Endothelial cell of umbilical vein (primary cell): ENCODE results near the gene ECEL1. TPM values are rescaled to one million over a fixed set of nuclear protein-coding genes. Genes with fewer than 3 reads are reported as not detected.

Source experiments
- BruUV-seq: library from RNA; stranded (reverse); fragments of 400-500 nt; replicated peaks from 2 replicates; lab custom pipeline; 2021; lab: Mats Ljungman, UMichigan
- CTCF ChIA-PET: fragments of 300-600, 350-600 bp; sonication (Branson Sonifier 250); formaldehyde crosslinking; loops from one replicate; lab custom pipeline; 2021; ENCODE audit warnings: antibody characterized with exemption, inconsistent platforms; lab: Charles Lee
- POLR2A ChIA-PET: fragments of 300-600, 350-600 bp; sonication (Branson Sonifier 250); formaldehyde crosslinking; loops from one replicate; lab custom pipeline; 2021; ENCODE audit warnings: antibody characterized with exemption, inconsistent platforms; lab: Charles Lee
- DNase-seq: peaks from one replicate; pipeline ENCODE4 v3.0.0-alpha.2; 2011; ENCODE audit warnings: low read depth, low spot score
- FAIRE-seq: peaks from 2 replicates; lab custom pipeline; 2011; peaks lifted over from hg19 to GRCh38; lab: Jason Lieb, UNC
- H2AFZ ChIP-seq: 2 replicates; pipeline ENCODE4 v1.6.0; 2012; ENCODE audit warnings: low read depth, low read length, control low read depth, inconsistent platforms
- H3K27ac ChIP-seq: 2 replicates; pipeline ENCODE4 v1.5.1; 2011; ENCODE audit warnings: low read depth, mild to moderate bottlenecking, control low read depth, low read length, moderate library complexity; ENCODE audit not compliant: insufficient read depth
- H3K27me3 ChIP-seq, 2 experiments: 2 replicates each; pipeline versions ENCODE4 v1.6.0 to v1.6.1; 2011; ENCODE audit warnings: low read length in 2 of 2, mixed read lengths in 1 of 2; ENCODE audit not compliant: control insufficient read depth in 2 of 2, insufficient read depth in 2 of 2
- H3K36me3 ChIP-seq, 2 experiments: 2 replicates in 1 of 2; 3 replicates in 1 of 2; pipeline ENCODE4 v1.5.1; 2011; ENCODE audit warnings: low read length in 2 of 2, mild to moderate bottlenecking in 1 of 2, moderate library complexity in 1 of 2; ENCODE audit not compliant: control insufficient read depth in 2 of 2, insufficient read depth in 2 of 2; ENCODE audit errors: extremely low read depth in 1 of 2
- H3K4me1 ChIP-seq: 3 replicates; pipeline ENCODE4 v1.5.1; 2011; ENCODE audit warnings: mild to moderate bottlenecking, low read length; ENCODE audit not compliant: control insufficient read depth, insufficient read depth; ENCODE audit errors: extremely low read depth
- H3K4me2 ChIP-seq: 2 replicates; pipeline ENCODE4 v1.6.1; 2011; ENCODE audit warnings: low read length, control low read depth, mixed read lengths; ENCODE audit not compliant: insufficient read depth
- H3K4me3 ChIP-seq, 3 experiments: fragments of 200-600 bp in 1 of 3; sonication (generic), shearing (Covaris generic) in 1 of 3; replicated peaks in 1 of 3; 2 replicates each; pipeline ENCODE4 v1.5.1; 2011 to 2016; ENCODE audit warnings: control low read depth in 3 of 3, low read length in 3 of 3, mild to moderate bottlenecking in 2 of 3, inconsistent platforms in 1 of 3, low read depth in 1 of 3, moderate library complexity in 1 of 3; ENCODE audit not compliant: insufficient read depth in 1 of 3
- H3K79me2 ChIP-seq: 2 replicates; pipeline ENCODE4 v1.6.0; 2012; ENCODE audit warnings: low read length, inconsistent platforms; ENCODE audit not compliant: control insufficient read depth, insufficient read depth
- H3K9ac ChIP-seq: replicated peaks from 2 replicates; pipeline ENCODE3; 2011; ENCODE audit warnings: low read length, control low read depth; ENCODE audit not compliant: insufficient read depth; ENCODE audit errors: extremely low read depth
- H3K9me1 ChIP-seq: replicated peaks from 3 replicates; pipeline ENCODE4 v1.6.0; 2011; ENCODE audit warnings: mild to moderate bottlenecking, low read length; ENCODE audit not compliant: control insufficient read depth, insufficient read depth; ENCODE audit errors: extremely low read depth
- H3K9me3 ChIP-seq: replicated peaks from 2 replicates; pipeline ENCODE4 v1.5.1; 2012; ENCODE audit warnings: low read length, inconsistent platforms; ENCODE audit not compliant: control insufficient read depth, insufficient read depth
- H4K20me1 ChIP-seq: replicated peaks from 2 replicates; pipeline ENCODE3; 2011; ENCODE audit warnings: mild to moderate bottlenecking, low read length; ENCODE audit not compliant: control insufficient read depth, insufficient read depth; ENCODE audit errors: extremely low read depth
- CTCF ChIP-seq, 2 donors: IDR thresholded peaks; 1 replicate in 1 of 2; 2 replicates in 1 of 2; pipeline ENCODE4 v1.5.1; 2011; ENCODE audit warnings: low read length in 2 of 2, mild to moderate bottlenecking in 2 of 2, moderate library complexity in 2 of 2, control low read depth in 1 of 2, inconsistent platforms in 1 of 2, low read depth in 1 of 2; ENCODE audit not compliant: insufficient read depth in 1 of 2; ENCODE audit errors: extremely low read depth in 1 of 2
- EZH2 ChIP-seq: IDR thresholded peaks from 2 replicates; pipeline ENCODE4 v1.6.1; 2012; ENCODE audit warnings: borderline replicate concordance, low read depth, mild to moderate bottlenecking, moderate library complexity, low read length, inconsistent platforms; ENCODE audit not compliant: severe bottlenecking
- FOS ChIP-seq: IDR thresholded peaks from 2 replicates; pipeline ENCODE4 v1.6.1; 2011; ENCODE audit warnings: mild to moderate bottlenecking, low read length, moderate library complexity, borderline replicate concordance; ENCODE audit not compliant: insufficient read depth
- GATA2 ChIP-seq: IDR thresholded peaks from 2 replicates; pipeline ENCODE4 v1.7.0; 2011; ENCODE audit warnings: low read depth, mild to moderate bottlenecking, moderate library complexity, mixed read lengths, low read length; ENCODE audit not compliant: insufficient read length, insufficient read depth
- JUN ChIP-seq: IDR thresholded peaks from 2 replicates; pipeline ENCODE4 v1.6.1; 2011; ENCODE audit warnings: borderline replicate concordance, low read depth; ENCODE audit not compliant: insufficient read length, insufficient read depth
- MYC ChIP-seq: IDR thresholded peaks from one replicate; pipeline ENCODE4 v1.6.1; 2011; ENCODE audit warnings: mild to moderate bottlenecking, low read depth, low read length
- POLR2A ChIP-seq: IDR thresholded peaks from 2 replicates; pipeline ENCODE4 v1.6.1; 2012; ENCODE audit warnings: low read depth, mild to moderate bottlenecking, control low read depth, low read length
- POLR2AphosphoS5 ChIP-seq: IDR thresholded peaks from 2 replicates; pipeline ENCODE4 v1.6.1; 2012; ENCODE audit warnings: low read depth, mild to moderate bottlenecking, control low read depth, low read length, moderate library complexity; ENCODE audit not compliant: insufficient read depth
- dilution Hi-C: fragments of 300-500 bp; cut with MboI; formaldehyde crosslinking; loops from one replicate; pipeline ENCODE4 v1.15.0; 2019; ENCODE audit warnings: low sequenced_read_pairs; ENCODE audit not compliant: extremely low pct_ligation_motif_present
- intact Hi-C: fragments of 100-400 bp; cut with micrococcal nuclease; formaldehyde crosslinking; loops from one replicate; pipeline ENCODE4 v1.10.0; 2022
- polyA plus RNA-seq, 4 experiments: library from polyadenylated mRNA; depleted of rRNA in 3 of 4; stranded (reverse) in 3 of 4; unstranded in 1 of 4; fragments of >200 nt; gene quantifications; 2 replicates each; pipeline versions ENCODE4 v1.2.1 to v1.2.3, GENCODE V29; 2011 to 2012; ENCODE audit warnings: missing spikeins in 1 of 4
- total RNA-seq: library from RNA; stranded (reverse); gene quantifications from 2 replicates; pipeline ENCODE4 v1.2.3, GENCODE V29; 2021
- TF ChIP-seq, protein P1 (sequence below): IDR thresholded peaks from 2 replicates; pipeline ENCODE4 v1.6.1; 2011; ENCODE audit not compliant: insufficient read depth, insufficient read length

The ECEL1 gene
- total and polyA plus RNA-seq, 2 donors (not counting 3 experiments of a cell fraction or from before 2014, with no cell fraction given) = not detected

DNA sequence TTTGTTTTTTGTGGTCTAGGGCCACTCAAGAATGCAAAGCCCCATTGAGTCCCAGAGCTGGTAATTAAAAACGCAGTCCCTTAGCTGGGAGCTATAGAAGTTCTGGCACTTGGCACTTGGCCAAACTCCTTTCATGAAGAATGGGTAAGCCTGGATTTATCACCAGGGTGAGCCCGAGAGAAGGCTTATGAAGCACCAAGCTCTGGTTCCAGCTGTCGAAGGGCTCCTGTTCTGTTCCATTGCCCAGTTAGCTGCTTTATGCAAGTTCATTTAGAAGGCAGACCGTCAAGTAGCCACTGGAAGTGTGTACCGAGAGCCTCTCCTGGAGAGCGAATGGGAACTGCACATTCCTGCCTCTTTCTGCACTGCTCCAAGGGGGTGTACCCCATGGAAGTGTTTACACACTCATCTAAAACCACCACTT lies 14.2 kb downstream of the ECEL1 start:
- Histone ChIP-seq H3K4me2 (no peak overlapping the region), H2AFZ (no peak overlapping the region), H3K9ac (no peak overlapping the region), H3K27ac (no peak overlapping the region), H3K9me1 (no peaks in the 10 kb centered on the region), H3K4me1 (no peaks in the 10 kb centered on the region), H3K79me2 (no peaks in the 10 kb centered on the region), H3K9me3 (no peaks in the 10 kb centered on the region), H4K20me1 (no peaks in the 10 kb centered on the region), H3K36me3 (no peaks in the 10 kb centered on the region), H3K27me3 (peaks cover 18 to 28% of the 10 kb centered on the region in 2 experiments), H3K4me3 (no peak overlapping the region)
- TF ChIP-seq CTCF (IDR thresholded peaks at IDR 0.05; ENCODE audit: extremely low read depth in 1 of 2, insufficient read depth in 1 of 2, low read depth in 1 of 2, low read length in 2 of 2) = no peak
- no peak for TF ChIP-seq FOS
- TF ChIP-seq POLR2A = no peak
- no peak for TF ChIP-seq MYC
- no peak for TF ChIP-seq EZH2
- no peak for TF ChIP-seq GATA2
- no peak for TF ChIP-seq POLR2AphosphoS5
- TF ChIP-seq, protein P1, sequence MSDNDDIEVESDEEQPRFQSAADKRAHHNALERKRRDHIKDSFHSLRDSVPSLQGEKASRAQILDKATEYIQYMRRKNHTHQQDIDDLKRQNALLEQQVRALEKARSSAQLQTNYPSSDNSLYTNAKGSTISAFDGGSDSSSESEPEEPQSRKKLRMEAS = no peak
- no peak for TF ChIP-seq JUN
- POLR2A ChIA-PET = no interaction called here
- no peak for FAIRE-seq
- no peak for DNase-seq
- dilution Hi-C loops (no loop called here), intact Hi-C loops (no loop called here)
- no TSS peak for BruUV-seq
- CTCF ChIA-PET = interaction anchor here (1.0 to 1.5 kb wide), 3 partner anchors 20 to 56 kb away, joined by 3 read pairs; no protein-coding TSS in a partner anchor
